T-helper 2 cell treated with Interferon-gamma antibody and Interleukin-4, amounts not matched to agents 5 μg/mL and 100 μg/mL, for 36 hours (primary cell): Measurements from ENCODE around the gene TTC21A.
"Not testable (repeated sequence)": the region's sequence is repeated elsewhere in the genome, so short reads cannot be mapped to it uniquely, and the experiment has no call there.

Experiments used
- DNase-seq: peaks from one replicate; pipeline ENCODE4 v3.0.0; 2021; ENCODE audit warnings: low spot score
- H3K27ac Mint-ChIP-seq: one replicate; pipeline ENCODE4 v1.8.0; 2021; ENCODE audit warnings: mild to moderate bottlenecking, mixed read lengths
- H3K27me3 Mint-ChIP-seq: one replicate; pipeline ENCODE4 v1.8.0; 2021; ENCODE audit warnings: low read depth, mixed read lengths
- H3K36me3 Mint-ChIP-seq: one replicate; pipeline ENCODE4 v1.8.0; 2021; ENCODE audit warnings: low read depth, mixed read lengths
- H3K4me1 Mint-ChIP-seq: one replicate; pipeline ENCODE4 v1.8.0; 2021; ENCODE audit warnings: low read depth, mixed read lengths
- H3K4me3 Mint-ChIP-seq: one replicate; pipeline ENCODE4 v1.8.0; 2022; ENCODE audit warnings: mild to moderate bottlenecking, moderate library complexity, mixed read lengths
- H3K9me3 Mint-ChIP-seq: one replicate; pipeline ENCODE4 v1.8.0; 2021; ENCODE audit warnings: mixed read lengths

The TTC21A gene

GRCh38 chr3:39170461-39170860 is 63.0 kb downstream of the TTC21A start:
- no peak overlapping the region for H3K4me3 Mint-ChIP-seq
- no peak overlapping the region for H3K27ac Mint-ChIP-seq

GRCh38 chr3:39170877-39171276 is 63.4 kb downstream of the TTC21A start:
- not testable (repeated sequence) for H3K4me1 Mint-ChIP-seq, DNase-seq, H3K27ac Mint-ChIP-seq, H3K4me3 Mint-ChIP-seq, H3K27me3 Mint-ChIP-seq, H3K9me3 Mint-ChIP-seq, H3K36me3 Mint-ChIP-seq

More at GRCh38 chr3:39170461-39170860, 63.0 kb downstream of the TTC21A start:
- Mint-ChIP-seq H3K27me3 (peaks cover 4% of the 10 kb centered on the region), H3K4me1 (peaks cover 8% of the 10 kb centered on the region), H3K9me3 (no peaks in the 10 kb centered on the region), H3K36me3 (no peaks in the 10 kb centered on the region)
- no peak for DNase-seq

- peaks cover 2% of the 10 kb centered on the region for H3K36me3 Mint-ChIP-seq
- H3K27me3 Mint-ChIP-seq = peaks cover 4% of the 10 kb centered on the region
- peaks cover 5% of the 10 kb centered on the region for H3K9me3 Mint-ChIP-seq
Measured at GRCh38 chr3:39171860-39172259, 64.4 kb downstream of the TTC21A start.

GRCh38 chr3:39173318-39174125 is 66.0 kb downstream of the TTC21A start:
- Mint-ChIP-seq H3K4me1 (peaks cover 23% of the 10 kb centered on the region), H3K9me3 (peaks cover 5% of the 10 kb centered on the region), H3K27me3 (peaks cover 4% of the 10 kb centered on the region), H3K27ac (no peak overlapping the region), H3K4me3 (no peak overlapping the region), H3K36me3 (peaks cover 2% of the 10 kb centered on the region)
- DNase-seq = no peak

More at GRCh38 chr3:39171860-39172259, 64.4 kb downstream of the TTC21A start:
- Mint-ChIP-seq H3K4me1 (peaks cover 14% of the 10 kb centered on the region), H3K4me3 (no peak overlapping the region), H3K27ac (no peak overlapping the region)
- no peak for DNase-seq

- H3K27me3 Mint-ChIP-seq = peaks cover 4% of the 10 kb centered on the region
- H3K4me3 Mint-ChIP-seq = no peak overlapping the region
- peaks cover 46% of the 10 kb centered on the region for H3K4me1 Mint-ChIP-seq
- no peak for DNase-seq
- H3K27ac Mint-ChIP-seq = peak overlapping the region; percentile 21
- peaks cover 2% of the 10 kb centered on the region for H3K36me3 Mint-ChIP-seq
- peaks cover 5% of the 10 kb centered on the region for H3K9me3 Mint-ChIP-seq
Measured at GRCh38 chr3:39176025-39176714, 68.7 kb downstream of the TTC21A start.

GRCh38 chr3:39177708-39178332 is 70.3 kb downstream of the TTC21A start:
- peak; percentile 78 for DNase-seq
- H3K27ac Mint-ChIP-seq = peak overlapping the region; percentile 76
- peaks cover 5% of the 10 kb centered on the region for H3K9me3 Mint-ChIP-seq
- peak overlapping the region; percentile 54 for H3K4me3 Mint-ChIP-seq
- peaks cover 48% of the 10 kb centered on the region for H3K4me1 Mint-ChIP-seq
- peaks cover 4% of the 10 kb centered on the region for H3K27me3 Mint-ChIP-seq
- peaks cover 2% of the 10 kb centered on the region for H3K36me3 Mint-ChIP-seq

GRCh38 chr3:39178553-39178952 is 71.1 kb downstream of the TTC21A start:
- peaks cover 5% of the 10 kb centered on the region for H3K9me3 Mint-ChIP-seq
- peaks cover 48% of the 10 kb centered on the region for H3K4me1 Mint-ChIP-seq
- DNase-seq = no peak
- peak overlapping the region; percentile 68 for H3K4me3 Mint-ChIP-seq
- peak overlapping the region; percentile 66 for H3K27ac Mint-ChIP-seq
- peaks cover 4% of the 10 kb centered on the region for H3K27me3 Mint-ChIP-seq
- peaks cover 2% of the 10 kb centered on the region for H3K36me3 Mint-ChIP-seq

- DNase-seq = no peak
- peaks cover 5% of the 10 kb centered on the region for H3K9me3 Mint-ChIP-seq
- H3K36me3 Mint-ChIP-seq = peaks cover 2% of the 10 kb centered on the region
- peak overlapping the region; percentile 56 for H3K27ac Mint-ChIP-seq
- no peaks in the 10 kb centered on the region for H3K27me3 Mint-ChIP-seq
- H3K4me3 Mint-ChIP-seq = peak overlapping the region; percentile 83
- peaks cover 47% of the 10 kb centered on the region for H3K4me1 Mint-ChIP-seq
Measured at GRCh38 chr3:39180183-39180545, 72.7 kb downstream of the TTC21A start.

- DNase-seq = peak; percentile 84
- H3K4me1 Mint-ChIP-seq = peaks cover 45% of the 10 kb centered on the region
- H3K4me3 Mint-ChIP-seq = peak overlapping the region; percentile 83
- no peaks in the 10 kb centered on the region for H3K27me3 Mint-ChIP-seq
- peak overlapping the region; percentile 68 for H3K27ac Mint-ChIP-seq
- H3K36me3 Mint-ChIP-seq = peaks cover 2% of the 10 kb centered on the region
- H3K9me3 Mint-ChIP-seq = peaks cover 3% of the 10 kb centered on the region
Measured at GRCh38 chr3:39180546-39181346, 73.3 kb downstream of the TTC21A start.

GRCh38 chr3:39181408-39182335 is 74.2 kb downstream of the TTC21A start:
- DNase-seq = no peak
- Mint-ChIP-seq H3K9me3 (no peaks in the 10 kb centered on the region), H3K27me3 (no peaks in the 10 kb centered on the region), H3K36me3 (no peaks in the 10 kb centered on the region), H3K27ac (peak overlapping the region; percentile 68), H3K4me1 (peaks cover 36% of the 10 kb centered on the region), H3K4me3 (peak overlapping the region; percentile 68)

- no peak for DNase-seq
- Mint-ChIP-seq H3K4me1 (peaks cover 26% of the 10 kb centered on the region), H3K9me3 (no peaks in the 10 kb centered on the region), H3K4me3 (no peak overlapping the region), H3K27me3 (no peaks in the 10 kb centered on the region), H3K36me3 (no peaks in the 10 kb centered on the region), H3K27ac (no peak overlapping the region)
Measured at GRCh38 chr3:39183211-39184080, 76.0 kb downstream of the TTC21A start.
